ENCODE results near the gene FAM117B. TPM values are rescaled to one million over a fixed set of nuclear protein-coding genes. Genes with fewer than 3 reads are reported as not detected.
A peak's percentile ranks its signal among the peaks of the same experiment; 100 is the strongest.
"Not testable (repeated sequence)": the region's sequence is repeated elsewhere in the genome, so short reads cannot be mapped to it uniquely, and the experiment has no call there.

Gene FAM117B
- total RNA-seq, 6 donors from 2014 or later: 4.6 to 24.1 (median 12.2) TPM

- 80 to 92% methylated on average over 1 of the region's 1 CpG for WGBS, 2 donors
- DNase-seq: no peak
- H3K36me3 ChIP-seq: no peaks in the 10 kb centered on the region
- no peak overlapping the region for H3K4me3 ChIP-seq
- H3K27ac ChIP-seq: no peak overlapping the region
- H3K27me3 ChIP-seq: no peaks in the 10 kb centered on the region
- no peaks in the 10 kb centered on the region for H3K9me3 ChIP-seq
- no peak for TF ChIP-seq POLR2AphosphoS5 (IDR thresholded peaks at IDR 0.05)
- TF ChIP-seq EP300 (IDR thresholded peaks at IDR 0.05): no peak
- TF ChIP-seq POLR2A (IDR thresholded peaks at IDR 0.05): no peak
- TF ChIP-seq CTCF (IDR thresholded peaks at IDR 0.05): no peak
- peak in 1 of 2 donors; percentile 53 for ATAC-seq (ENCODE audit: low FRiP score in 2 of 2)
- H3K4me1 ChIP-seq: no peaks in the 10 kb centered on the region
These were observed 68.3 kb downstream of the FAM117B start for GRCh38 chr2:202703091-202703490.

GRCh38 chr2:202704248-202704647, 69.5 kb downstream of the FAM117B start:
- no peaks in the 10 kb centered on the region for H3K9me3 ChIP-seq
- no peak overlapping the region for H3K4me3 ChIP-seq
- H3K27ac ChIP-seq: no peak overlapping the region
- H3K4me1 ChIP-seq: no peaks in the 10 kb centered on the region
- H3K36me3 ChIP-seq: no peaks in the 10 kb centered on the region
- no peaks in the 10 kb centered on the region for H3K27me3 ChIP-seq
- no peak for DNase-seq
- TF ChIP-seq CTCF (IDR thresholded peaks at IDR 0.05) (no peak), POLR2A (IDR thresholded peaks at IDR 0.05) (no peak), EP300 (IDR thresholded peaks at IDR 0.05) (no peak), POLR2AphosphoS5 (IDR thresholded peaks at IDR 0.05) (no peak)
- no peak for ATAC-seq (ENCODE audit: low FRiP score in 2 of 2)

- ATAC-seq (ENCODE audit: low FRiP score in 2 of 2) (no peak), DNase-seq (no peak)
- 60 to 64% methylated on average over 4 of the region's 4 CpGs for WGBS, 2 donors
- H3K4me3 ChIP-seq: no peak overlapping the region
- no peaks in the 10 kb centered on the region for H3K4me1 ChIP-seq
- no peaks in the 10 kb centered on the region for H3K27me3 ChIP-seq
- no peak for TF ChIP-seq POLR2A (IDR thresholded peaks at IDR 0.05)
- TF ChIP-seq EP300 (IDR thresholded peaks at IDR 0.05): no peak
- TF ChIP-seq POLR2AphosphoS5 (IDR thresholded peaks at IDR 0.05): no peak
- no peak for TF ChIP-seq CTCF (IDR thresholded peaks at IDR 0.05)
- H3K36me3 ChIP-seq: no peaks in the 10 kb centered on the region
- no peak overlapping the region for H3K27ac ChIP-seq
- H3K9me3 ChIP-seq: no peaks in the 10 kb centered on the region
These were observed 70.8 kb downstream of the FAM117B start for GRCh38 chr2:202705446-202706020.

GRCh38 chr2:202714971-202715935, 80.5 kb downstream of the FAM117B start:
- not testable (repeated sequence) for H3K27ac ChIP-seq; H3K27me3 ChIP-seq; H3K36me3 ChIP-seq; H3K4me1 ChIP-seq; H3K4me3 ChIP-seq; ATAC-seq (ENCODE audit: low FRiP score in 2 of 2)
- WGBS, 2 donors: 93 to 98% methylated on average over 19 to 23 of the region's 64 CpGs
- H3K9me3 ChIP-seq: peaks cover 4 to 28% (median 7%) of the 10 kb centered on the region in 4 donors
- peak in 1 of 2 donors; percentile 61 for DNase-seq

GRCh38 chr2:202716114-202716718, 81.4 kb downstream of the FAM117B start:
- 94 to 98% methylated on average over 5 of the region's 5 CpGs for WGBS, 2 donors
- H3K9me3 ChIP-seq: peaks cover 4 to 28% (median 7%) of the 10 kb centered on the region in 4 donors
- TF ChIP-seq POLR2AphosphoS5 (IDR thresholded peaks at IDR 0.05) (no peak), CTCF (IDR thresholded peaks at IDR 0.05) (no peak), EP300 (IDR thresholded peaks at IDR 0.05) (no peak), POLR2A (IDR thresholded peaks at IDR 0.05) (no peak)
- no peaks in the 10 kb centered on the region for H3K36me3 ChIP-seq
- H3K27ac ChIP-seq: no peak overlapping the region
- DNase-seq (no peak), ATAC-seq (ENCODE audit: low FRiP score in 2 of 2) (no peak)
- H3K4me1 ChIP-seq: no peaks in the 10 kb centered on the region
- no peaks in the 10 kb centered on the region for H3K27me3 ChIP-seq
- H3K4me3 ChIP-seq: no peak overlapping the region

Measured in upper lobe of left lung (tissue), 6 donors.